Naive thymus-derived CD4-positive, alpha-beta T cell (primary cell): ENCODE measurements around the gene ACP3. TPM values are rescaled to one million over a fixed set of nuclear protein-coding genes. Genes with fewer than 3 reads are reported as not detected.
"Not testable (repeated sequence)": the region's sequence is repeated elsewhere in the genome, so short reads cannot be mapped to it uniquely, and the experiment has no call there.

Source experiments
- ATAC-seq: fragments of 150-1000 bp; cut with Tn5 transposase; 2 replicates; pipeline ENCODE4 v1.10.0; 2021; ENCODE audit warnings: mild to moderate bottlenecking, moderate library complexity
- CTCF ChIA-PET: fragments of 350-600 bp; sonication (Branson Sonifier 250); formaldehyde crosslinking; loops from one replicate; lab custom pipeline; 2021; ENCODE audit warnings: antibody characterized with exemption; lab: Charles Lee
- POLR2A ChIA-PET: fragments of 350-600 bp; sonication (Branson Sonifier 250); formaldehyde crosslinking; loops from one replicate; lab custom pipeline; 2021; ENCODE audit warnings: antibody characterized with exemption, inconsistent platforms; lab: Charles Lee
- DNase-seq, 9 donors: peaks; one replicate each; pipeline versions ENCODE4 v3.0.0 to v3.0.0-alpha.2; 2020 to 2022; ENCODE audit warnings: mixed read lengths in 1 of 9
- H3K27ac ChIP-seq: one replicate; pipeline ENCODE4 v1.7.0; 2013; ENCODE audit warnings: mild to moderate bottlenecking, low read depth, low read length, moderate library complexity
- H3K27me3 ChIP-seq, 2 donors: one replicate each; pipeline ENCODE4 v1.7.0; 2013; ENCODE audit warnings: low read length in 2 of 2, mild to moderate bottlenecking in 2 of 2, moderate library complexity in 2 of 2; ENCODE audit not compliant: control insufficient read depth in 2 of 2, insufficient read depth in 2 of 2
- H3K36me3 ChIP-seq, 3 experiments: 1 replicate in 2 of 3; 2 replicates in 1 of 3; pipeline ENCODE4 v1.7.0; 2013; ENCODE audit warnings: low read length in 3 of 3, mild to moderate bottlenecking in 3 of 3, moderate library complexity in 1 of 3; ENCODE audit not compliant: insufficient read depth in 3 of 3, control insufficient read depth in 2 of 3
- H3K4me1 ChIP-seq, 2 donors: one replicate each; pipeline ENCODE4 v1.7.0; 2013; ENCODE audit warnings: low read length in 2 of 2, mild to moderate bottlenecking in 2 of 2, moderate library complexity in 1 of 2; ENCODE audit not compliant: control insufficient read depth in 2 of 2, insufficient read depth in 2 of 2
- H3K4me3 ChIP-seq: 2 replicates; pipeline ENCODE4 v1.7.0; 2013; ENCODE audit warnings: mild to moderate bottlenecking, low read length
- H3K9me3 ChIP-seq, 3 experiments: 1 replicate in 2 of 3; 2 replicates in 1 of 3; pipeline ENCODE4 v1.7.0; 2013; ENCODE audit warnings: low read length in 3 of 3; ENCODE audit not compliant: control insufficient read depth in 2 of 3
- H3K27ac Mint-ChIP-seq, 9 donors: one replicate each; pipeline ENCODE4 v1.8.0; 2020 to 2022; ENCODE audit warnings: mixed read lengths in 9 of 9, mild to moderate bottlenecking in 8 of 9, moderate library complexity in 5 of 9, inconsistent platforms in 2 of 9
- H3K27me3 Mint-ChIP-seq, 5 donors: one replicate each; pipeline ENCODE4 v1.8.0; 2021 to 2022; ENCODE audit warnings: mixed read lengths in 5 of 5, mild to moderate bottlenecking in 1 of 5
- H3K36me3 Mint-ChIP-seq, 5 donors: one replicate each; pipeline ENCODE4 v1.8.0; 2020 to 2022; ENCODE audit warnings: mixed read lengths in 5 of 5, mild to moderate bottlenecking in 3 of 5, inconsistent platforms in 1 of 5
- H3K4me1 Mint-ChIP-seq, 7 donors: one replicate each; pipeline ENCODE4 v1.8.0; 2020 to 2022; ENCODE audit warnings: mixed read lengths in 7 of 7, mild to moderate bottlenecking in 3 of 7, inconsistent platforms in 1 of 7
- H3K4me3 Mint-ChIP-seq, 10 donors: one replicate each; pipeline ENCODE4 v1.8.0; 2020 to 2022; ENCODE audit warnings: mild to moderate bottlenecking in 10 of 10, mixed read lengths in 10 of 10, moderate library complexity in 6 of 10, inconsistent platforms in 2 of 10
- H3K9me3 Mint-ChIP-seq, 11 donors: one replicate each; pipeline ENCODE4 v1.8.0; 2020 to 2022; ENCODE audit warnings: mixed read lengths in 11 of 11, mild to moderate bottlenecking in 4 of 11, inconsistent platforms in 1 of 11, moderate library complexity in 1 of 11
- intact Hi-C, 2 donors: fragments of 100-400 bp; cut with micrococcal nuclease; formaldehyde crosslinking; loops; one replicate each; pipeline ENCODE4 v1.15.1; 2023
- polyA plus RNA-seq, 2 donors: library from polyadenylated mRNA; unstranded; fragments of 300-500 nt; fragmentation: Illumina TruSeq; gene quantifications; one replicate each; pipeline ENCODE4 v1.2.3, GENCODE V29; 2021
- total RNA-seq, 6 experiments: library from RNA in 5 of 6; stranded (reverse) in 5 of 6; gene quantifications; 1 replicate in 5 of 6; 2 replicates in 1 of 6; pipeline ENCODE4 v1.2.3 and lab custom pipeline; 2021 to 2026

The ACP3 gene
- total and polyA plus RNA-seq, 7 experiments from 2014 or later, result 0.32 to 19.0 (median 1.9) TPM; not detected in 4

DNA sequence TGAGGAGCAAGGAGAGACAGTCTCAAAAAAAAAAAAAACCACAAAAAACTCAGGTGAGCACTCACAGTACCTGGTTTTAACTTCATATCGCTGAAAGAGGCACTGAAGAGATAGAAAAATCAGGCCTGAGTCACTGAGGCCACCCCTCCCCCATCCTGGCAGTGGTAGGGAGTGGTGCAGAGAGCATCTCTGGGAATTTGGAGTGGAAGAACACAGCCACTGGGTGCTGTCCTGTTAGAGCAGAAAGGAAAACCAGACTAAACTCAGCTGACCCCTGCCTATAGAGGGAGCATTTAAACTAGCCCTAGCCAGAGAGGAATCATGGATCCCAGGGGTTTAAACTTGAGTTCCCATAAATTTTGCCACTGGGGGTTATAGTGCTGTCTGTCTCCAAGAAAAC, 77.9 kb downstream of the ACP3 start:
- Histone ChIP-seq H3K4me1 (no peaks in the 10 kb centered on the region), H3K27ac (no peak overlapping the region), H3K9me3 (no peaks in the 10 kb centered on the region), H3K4me3 (no peak overlapping the region), H3K36me3 (no peaks in the 10 kb centered on the region), H3K27me3 (no peaks in the 10 kb centered on the region)
- intact Hi-C loops, result no loop called here
- no peak for DNase-seq
- ChIA-PET CTCF (interaction anchor here (0.7 kb wide), 1 partner anchor 1334 kb away, joined by 3 read pairs; no protein-coding TSS in a partner anchor), POLR2A (no interaction called here)
- Mint-ChIP-seq H3K27ac (no peak overlapping the region), H3K27me3 (peaks cover 0 to 21% (median 6%) of the 10 kb centered on the region in 5 donors), H3K36me3 (peaks cover 0 to 4% (median 0%) of the 10 kb centered on the region in 5 donors), H3K9me3 (peaks cover 0 to 5% (median 0%) of the 10 kb centered on the region in 11 donors), H3K4me1 (no peaks in the 10 kb centered on the region), H3K4me3 (no peak overlapping the region)
- ATAC-seq, result no peak

DNA sequence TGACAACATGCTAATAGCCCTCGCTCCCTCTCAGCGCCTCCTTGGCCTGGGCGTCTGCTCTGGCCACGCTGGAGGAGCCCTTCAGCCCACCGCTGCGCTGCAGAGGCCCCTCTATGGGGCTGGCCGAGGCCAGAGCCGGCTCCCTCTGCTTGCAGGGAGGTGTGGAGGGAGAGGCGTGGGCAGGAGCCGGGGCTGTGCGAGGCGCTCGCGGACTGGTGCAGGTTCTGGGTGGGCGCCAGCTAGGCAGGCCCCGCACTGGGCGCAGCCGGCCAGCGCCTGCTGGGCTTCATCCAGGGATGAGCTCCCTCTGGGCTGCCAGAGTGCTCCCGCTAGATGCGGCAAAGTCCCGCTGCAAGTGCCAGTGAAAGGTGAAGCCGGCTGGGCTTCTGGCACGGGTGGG, 79.0 kb downstream of the ACP3 start:
- ChIA-PET POLR2A (no interaction called here), CTCF (no interaction called here)
- no peak overlapping the region for H3K27ac Mint-ChIP-seq
- no peaks in the 10 kb centered on the region for H3K9me3 ChIP-seq
- H3K4me3 ChIP-seq, result no peak overlapping the region
- ATAC-seq (no peak), DNase-seq (no peak)
- H3K27me3 ChIP-seq, result no peaks in the 10 kb centered on the region
- peaks cover 0 to 5% (median 0%) of the 10 kb centered on the region in 11 donors for H3K9me3 Mint-ChIP-seq
- no peak overlapping the region for H3K27ac ChIP-seq
- H3K4me1 ChIP-seq, result no peaks in the 10 kb centered on the region
- H3K4me3 Mint-ChIP-seq, result no peak overlapping the region
- peaks cover 0 to 21% (median 5%) of the 10 kb centered on the region in 5 donors for H3K27me3 Mint-ChIP-seq
- no peaks in the 10 kb centered on the region for H3K36me3 ChIP-seq
- H3K4me1 Mint-ChIP-seq, result no peaks in the 10 kb centered on the region
- intact Hi-C loops, result no loop called here
- peaks cover 0 to 4% (median 0%) of the 10 kb centered on the region in 5 donors for H3K36me3 Mint-ChIP-seq

DNA sequence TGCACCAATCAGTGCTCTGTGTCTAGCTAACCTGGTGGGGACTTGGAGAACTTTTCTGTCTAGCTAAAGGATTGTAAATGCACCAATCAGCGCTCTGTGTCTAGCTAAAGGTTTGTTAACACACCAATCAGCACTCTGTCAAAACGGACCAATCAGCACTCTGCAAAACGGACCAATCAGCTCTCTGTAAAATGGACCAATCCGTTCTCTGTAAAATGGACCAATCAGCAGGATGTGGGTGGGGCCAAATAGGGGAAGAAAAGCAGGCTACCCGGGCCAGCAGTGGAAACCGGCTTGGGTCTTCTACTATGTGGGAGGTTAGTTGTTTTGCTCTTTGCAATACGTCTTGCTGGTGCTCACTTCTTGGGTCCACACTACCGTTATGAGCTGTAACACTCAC, 79.6 kb downstream of the ACP3 start:
- H3K36me3 ChIP-seq, H3K9me3 Mint-ChIP-seq, H3K4me1 ChIP-seq, H3K27ac ChIP-seq, ATAC-seq, DNase-seq, H3K4me3 ChIP-seq, H3K27ac Mint-ChIP-seq, H3K4me1 Mint-ChIP-seq, CTCF ChIA-PET, H3K27me3 ChIP-seq, H3K4me3 Mint-ChIP-seq, H3K36me3 Mint-ChIP-seq, intact Hi-C loops, POLR2A ChIA-PET, H3K9me3 ChIP-seq: not testable (repeated sequence)
- H3K27me3 Mint-ChIP-seq, result peaks cover 0 to 24% (median 5%) of the 10 kb centered on the region in 5 donors

DNA sequence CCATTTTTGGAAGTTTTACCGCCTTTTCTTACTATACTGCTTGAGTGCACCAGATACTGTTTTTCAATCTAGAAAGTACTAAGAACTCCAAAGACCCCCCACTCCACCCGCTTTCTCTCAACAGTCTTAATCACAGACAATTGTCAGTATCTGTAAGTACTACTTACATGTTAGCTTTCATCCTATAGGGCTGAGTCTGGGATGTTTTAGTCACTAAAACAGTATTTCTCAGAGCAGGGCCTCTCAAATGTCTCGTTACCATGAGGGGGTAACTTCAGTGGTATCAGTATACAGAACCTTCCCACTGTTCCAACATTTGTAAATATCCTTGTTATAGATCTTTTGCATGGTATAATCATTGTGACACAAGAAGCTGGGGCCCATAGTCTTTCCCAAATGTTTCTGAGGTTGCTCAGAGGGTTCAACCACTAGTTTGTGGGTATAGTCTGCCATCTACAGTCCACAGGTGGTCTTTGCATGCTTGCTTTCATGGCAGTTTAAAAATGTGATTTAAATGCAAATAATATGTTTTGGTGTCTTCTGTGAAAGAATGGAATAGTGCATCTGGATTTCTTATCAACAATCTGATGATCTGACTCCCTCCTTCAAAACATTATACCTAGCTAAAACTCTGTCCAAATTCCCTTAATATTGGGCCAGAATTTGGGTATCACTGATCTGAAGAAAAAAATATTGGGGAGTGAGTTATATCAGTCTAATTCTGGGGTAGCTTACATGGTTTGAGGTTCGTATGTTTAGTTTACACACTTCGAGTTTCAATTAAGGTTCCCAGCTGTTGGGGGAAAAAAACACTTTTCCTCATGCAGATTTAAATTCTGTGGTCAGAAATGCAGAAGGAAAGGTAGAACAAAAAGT, 82.1 kb downstream of the ACP3 start:
- intact Hi-C loops, result loop anchor here (1.0 to 2.0 kb wide), 2 partner anchors 47 to 146 kb away; no protein-coding TSS in a partner anchor
- Histone ChIP-seq H3K9me3 (no peaks in the 10 kb centered on the region), H3K36me3 (no peaks in the 10 kb centered on the region), H3K4me1 (no peaks in the 10 kb centered on the region), H3K4me3 (no peak overlapping the region), H3K27me3 (no peaks in the 10 kb centered on the region), H3K27ac (no peak overlapping the region)
- Mint-ChIP-seq H3K27me3 (peaks cover 0 to 25% (median 0%) of the 10 kb centered on the region in 5 donors), H3K4me3 (no peak overlapping the region), H3K9me3 (peaks cover 0 to 5% (median 0%) of the 10 kb centered on the region in 11 donors), H3K27ac (no peak overlapping the region), H3K4me1 (no peaks in the 10 kb centered on the region), H3K36me3 (peaks cover 0 to 4% (median 0%) of the 10 kb centered on the region in 5 donors)
- ChIA-PET CTCF (no interaction called here), POLR2A (no interaction called here)
- ATAC-seq (peak; percentile 65), DNase-seq (peak in 5 of 9 donors; percentile 11 to 36 (median 19))

DNA sequence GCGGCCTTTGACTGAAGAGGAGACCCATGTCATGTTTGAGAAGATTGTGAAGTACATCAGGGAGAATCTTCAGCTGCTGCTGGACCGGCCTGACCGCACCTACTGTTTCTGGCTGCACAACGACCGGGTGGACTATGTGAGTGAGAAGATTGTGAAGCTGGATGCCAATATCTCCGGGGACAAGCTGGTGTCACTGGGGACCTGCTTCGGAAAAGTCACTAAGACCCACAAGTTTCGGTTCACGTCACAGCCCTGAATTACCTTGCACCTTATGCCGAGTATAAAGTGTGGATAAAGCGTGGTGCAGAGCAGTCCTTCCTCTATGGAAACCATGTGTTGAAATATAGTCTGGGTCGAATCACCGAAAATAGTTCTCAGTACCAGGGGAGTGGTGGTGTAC, 84.0 kb downstream of the ACP3 start:
- H3K27ac ChIP-seq, result no peak overlapping the region
- Mint-ChIP-seq H3K36me3 (no peaks in the 10 kb centered on the region), H3K27ac (no peak overlapping the region), H3K4me3 (no peak overlapping the region), H3K9me3 (peaks cover 0 to 5% (median 0%) of the 10 kb centered on the region in 11 donors), H3K4me1 (no peaks in the 10 kb centered on the region), H3K27me3 (peaks cover 0 to 41% (median 0%) of the 10 kb centered on the region in 5 donors)
- CTCF ChIA-PET, result no interaction called here
- H3K9me3 ChIP-seq, result no peaks in the 10 kb centered on the region
- intact Hi-C loops, result no loop called here
- POLR2A ChIA-PET, result no interaction called here
- H3K27me3 ChIP-seq, result no peaks in the 10 kb centered on the region
- ATAC-seq (no peak), DNase-seq (no peak)
- H3K36me3 ChIP-seq, result no peaks in the 10 kb centered on the region
- no peak overlapping the region for H3K4me3 ChIP-seq
- no peaks in the 10 kb centered on the region for H3K4me1 ChIP-seq

DNA sequence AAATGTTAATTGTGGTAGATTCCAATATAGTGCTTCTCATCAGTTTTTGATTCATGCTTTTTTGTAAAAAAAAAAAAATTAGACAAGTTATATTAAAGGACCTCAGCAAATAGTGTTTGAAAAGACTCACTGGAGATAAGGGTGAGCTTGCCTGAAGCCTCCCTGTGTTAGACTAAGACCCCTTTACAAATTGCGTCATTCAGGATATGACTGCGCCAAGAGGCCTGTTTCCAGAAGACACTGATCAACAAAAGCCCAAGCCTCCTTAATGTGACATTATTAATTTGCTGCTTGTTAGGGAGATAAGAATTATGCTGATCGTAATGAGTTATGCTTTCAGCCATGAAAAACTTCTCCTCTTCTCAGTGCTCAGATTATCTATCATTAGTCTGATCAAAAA, 87.1 kb downstream of the ACP3 start:
- H3K27ac ChIP-seq, result no peak overlapping the region
- Mint-ChIP-seq H3K9me3 (no peaks in the 10 kb centered on the region), H3K27me3 (peaks cover 0 to 56% (median 0%) of the 10 kb centered on the region in 5 donors), H3K4me3 (no peak overlapping the region), H3K27ac (no peak overlapping the region), H3K36me3 (no peaks in the 10 kb centered on the region), H3K4me1 (no peaks in the 10 kb centered on the region)
- H3K4me3 ChIP-seq, result no peak overlapping the region
- intact Hi-C loops, result no loop called here
- no peaks in the 10 kb centered on the region for H3K4me1 ChIP-seq
- no peaks in the 10 kb centered on the region for H3K9me3 ChIP-seq
- POLR2A ChIA-PET, result no interaction called here
- no peaks in the 10 kb centered on the region for H3K36me3 ChIP-seq
- DNase-seq (no peak), ATAC-seq (no peak)
- no peaks in the 10 kb centered on the region for H3K27me3 ChIP-seq
- CTCF ChIA-PET, result no interaction called here

DNA sequence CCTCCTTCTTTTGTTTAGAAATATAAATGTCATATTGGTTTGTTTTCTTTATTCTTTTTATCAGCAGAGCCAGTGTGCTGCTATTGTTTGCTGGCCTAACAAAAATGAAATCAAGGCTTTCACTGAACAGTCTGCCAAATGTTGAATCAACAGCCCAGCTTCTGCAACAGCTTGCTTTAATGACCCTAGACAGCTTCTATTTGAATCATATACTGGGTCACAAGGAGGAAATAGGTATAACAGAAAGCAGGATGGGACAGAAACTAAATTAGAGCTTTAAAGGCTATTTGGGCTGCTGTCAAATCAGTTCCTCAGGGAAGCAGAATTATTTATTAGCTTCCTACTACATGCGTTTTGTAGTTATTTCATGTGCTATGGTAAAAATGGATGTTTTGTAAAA, 88.0 kb downstream of the ACP3 start:
- H3K27me3 Mint-ChIP-seq, result peaks cover 0 to 58% (median 0%) of the 10 kb centered on the region in 5 donors
- intact Hi-C loops, result no loop called here

More for the DNA sequence above, 88.0 kb downstream of the ACP3 start:
- Histone ChIP-seq H3K36me3 (no peaks in the 10 kb centered on the region), H3K27ac (no peak overlapping the region), H3K27me3 (no peaks in the 10 kb centered on the region), H3K4me3 (no peak overlapping the region), H3K9me3 (no peaks in the 10 kb centered on the region), H3K4me1 (no peaks in the 10 kb centered on the region)
- Mint-ChIP-seq H3K4me3 (no peak overlapping the region), H3K27ac (no peak overlapping the region), H3K4me1 (no peaks in the 10 kb centered on the region), H3K36me3 (no peaks in the 10 kb centered on the region), H3K9me3 (no peaks in the 10 kb centered on the region)
- POLR2A ChIA-PET, result no interaction called here
- ATAC-seq (no peak), DNase-seq (no peak)
- CTCF ChIA-PET, result no interaction called here
